A673 (cell line): ENCODE data around the gene URAD.

Experiments
- EZH2 ChIP-seq: fragments of 200-600 bp; sonication (generic); IDR thresholded peaks from 2 replicates; pipeline ENCODE4 v1.6.1; 2017; ENCODE audit warnings: borderline replicate concordance, low read depth, mild to moderate bottlenecking, mixed read lengths, antibody characterized with exemption, low read length; ENCODE audit not compliant: poor library complexity, severe bottlenecking
- TF ChIP-seq, protein P1 (sequence below): fragments of 300-800, 200-600 bp; sonication (generic); conservative IDR thresholded peaks from 2 replicates; pipeline ENCODE4 v1.5.1; 2017; ENCODE audit warnings: low read depth, mild to moderate bottlenecking, antibody characterized with exemption, low read length, moderate library complexity, mixed read lengths

DNA sequence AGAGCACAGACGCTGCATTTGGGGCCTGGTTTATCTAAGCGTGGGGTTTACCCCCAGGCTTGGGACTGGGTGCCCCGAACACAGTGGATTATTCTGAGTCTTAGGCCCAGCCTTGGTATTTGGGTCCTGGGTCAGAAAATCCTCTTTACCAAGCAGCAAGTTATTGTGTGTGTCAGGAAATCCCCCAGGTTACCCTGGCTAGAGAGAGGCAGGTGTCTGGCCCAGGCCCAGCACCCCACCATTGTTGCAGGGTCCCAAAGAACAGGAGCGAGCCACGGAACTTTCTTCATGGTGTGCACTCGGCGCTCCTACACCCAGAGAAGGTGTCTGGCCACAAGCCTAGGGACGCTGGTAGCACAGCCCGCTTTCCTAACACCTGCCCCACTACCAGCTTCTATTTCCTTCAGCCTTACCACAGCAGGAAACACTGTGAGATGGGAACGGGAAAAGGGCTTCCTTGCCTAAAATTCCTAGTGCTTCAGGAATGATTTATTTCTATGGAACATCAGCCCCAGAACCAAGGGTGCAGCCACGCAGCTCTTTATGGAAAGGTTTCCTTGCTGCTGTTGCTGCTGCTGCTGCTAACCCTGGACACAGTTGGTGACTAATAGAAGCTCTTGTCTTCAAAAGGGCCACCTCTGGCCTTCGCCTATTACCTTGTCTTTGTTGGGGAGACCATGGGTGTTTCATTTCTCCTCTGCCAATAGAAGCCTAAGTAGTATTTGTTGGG is 12.0 kb downstream of the URAD start:
- TF ChIP-seq, protein P1, sequence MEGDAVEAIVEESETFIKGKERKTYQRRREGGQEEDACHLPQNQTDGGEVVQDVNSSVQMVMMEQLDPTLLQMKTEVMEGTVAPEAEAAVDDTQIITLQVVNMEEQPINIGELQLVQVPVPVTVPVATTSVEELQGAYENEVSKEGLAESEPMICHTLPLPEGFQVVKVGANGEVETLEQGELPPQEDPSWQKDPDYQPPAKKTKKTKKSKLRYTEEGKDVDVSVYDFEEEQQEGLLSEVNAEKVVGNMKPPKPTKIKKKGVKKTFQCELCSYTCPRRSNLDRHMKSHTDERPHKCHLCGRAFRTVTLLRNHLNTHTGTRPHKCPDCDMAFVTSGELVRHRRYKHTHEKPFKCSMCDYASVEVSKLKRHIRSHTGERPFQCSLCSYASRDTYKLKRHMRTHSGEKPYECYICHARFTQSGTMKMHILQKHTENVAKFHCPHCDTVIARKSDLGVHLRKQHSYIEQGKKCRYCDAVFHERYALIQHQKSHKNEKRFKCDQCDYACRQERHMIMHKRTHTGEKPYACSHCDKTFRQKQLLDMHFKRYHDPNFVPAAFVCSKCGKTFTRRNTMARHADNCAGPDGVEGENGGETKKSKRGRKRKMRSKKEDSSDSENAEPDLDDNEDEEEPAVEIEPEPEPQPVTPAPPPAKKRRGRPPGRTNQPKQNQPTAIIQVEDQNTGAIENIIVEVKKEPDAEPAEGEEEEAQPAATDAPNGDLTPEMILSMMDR = no peak
- TF ChIP-seq EZH2 = no peak
